Neural progenitor cell (in vitro differentiated cells): ENCODE results near the gene FMN1.

Experiments
- EZH2 ChIP-seq: fragments of 200-600 bp; sonication (generic); IDR thresholded peaks from 2 replicates; pipeline ENCODE4 v1.6.1; 2017; ENCODE audit warnings: antibody characterized with exemption, mild to moderate bottlenecking, moderate library complexity
- TF ChIP-seq, protein P1 (sequence below): fragments of 200-600 bp; sonication (generic); IDR thresholded peaks from 2 replicates; pipeline ENCODE4 v1.5.1; 2017; ENCODE audit warnings: antibody characterized with exemption, mild to moderate bottlenecking

DNA sequence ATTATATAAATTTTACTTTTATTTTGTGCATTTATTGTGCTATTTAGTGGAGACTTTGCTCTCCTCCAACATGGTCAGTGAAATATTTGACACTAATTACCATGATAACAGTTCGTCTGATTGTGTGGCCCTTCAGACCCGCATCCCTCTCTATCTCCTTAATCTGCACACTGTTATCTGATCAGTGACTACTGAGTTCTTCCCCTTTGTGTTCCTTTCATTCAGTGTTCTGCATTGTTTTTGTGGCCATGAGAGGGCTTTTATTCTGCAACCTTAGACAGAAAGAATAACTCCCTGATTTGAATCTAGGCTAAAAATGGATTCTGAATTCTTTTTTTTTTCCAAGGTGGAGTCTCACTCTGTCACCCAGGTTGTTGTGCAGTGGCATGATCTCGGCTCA is 11.9 kb upstream of the FMN1 start:
- TF ChIP-seq, protein P1, sequence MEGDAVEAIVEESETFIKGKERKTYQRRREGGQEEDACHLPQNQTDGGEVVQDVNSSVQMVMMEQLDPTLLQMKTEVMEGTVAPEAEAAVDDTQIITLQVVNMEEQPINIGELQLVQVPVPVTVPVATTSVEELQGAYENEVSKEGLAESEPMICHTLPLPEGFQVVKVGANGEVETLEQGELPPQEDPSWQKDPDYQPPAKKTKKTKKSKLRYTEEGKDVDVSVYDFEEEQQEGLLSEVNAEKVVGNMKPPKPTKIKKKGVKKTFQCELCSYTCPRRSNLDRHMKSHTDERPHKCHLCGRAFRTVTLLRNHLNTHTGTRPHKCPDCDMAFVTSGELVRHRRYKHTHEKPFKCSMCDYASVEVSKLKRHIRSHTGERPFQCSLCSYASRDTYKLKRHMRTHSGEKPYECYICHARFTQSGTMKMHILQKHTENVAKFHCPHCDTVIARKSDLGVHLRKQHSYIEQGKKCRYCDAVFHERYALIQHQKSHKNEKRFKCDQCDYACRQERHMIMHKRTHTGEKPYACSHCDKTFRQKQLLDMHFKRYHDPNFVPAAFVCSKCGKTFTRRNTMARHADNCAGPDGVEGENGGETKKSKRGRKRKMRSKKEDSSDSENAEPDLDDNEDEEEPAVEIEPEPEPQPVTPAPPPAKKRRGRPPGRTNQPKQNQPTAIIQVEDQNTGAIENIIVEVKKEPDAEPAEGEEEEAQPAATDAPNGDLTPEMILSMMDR, result no peak
- no peak for TF ChIP-seq EZH2
